Vagina (tissue), 2 donors: ENCODE data around the gene CGB7. TPM values are rescaled to one million over a fixed set of nuclear protein-coding genes. Genes with fewer than 3 reads are reported as not detected.

Experiments
- DNase-seq, 2 donors: peaks; one replicate each; pipeline ENCODE4 v3.0.0-alpha.2; 2017; ENCODE audit errors: extremely low spot score in 2 of 2
- H3K27ac ChIP-seq: fragments of 200-600 bp; sonication (generic); one replicate; pipeline ENCODE4 v1.5.1; 2019
- H3K27me3 ChIP-seq: fragments of 200-600 bp; sonication (generic); one replicate; pipeline ENCODE4 v1.5.1; 2019
- H3K36me3 ChIP-seq, 2 donors: fragments of 200-600 bp; sonication (generic); one replicate each; pipeline ENCODE4 v1.5.1; 2017 to 2019
- H3K4me1 ChIP-seq: fragments of 200-600 bp; sonication (generic); one replicate; pipeline ENCODE4 v1.5.1; 2019
- H3K4me3 ChIP-seq, 2 donors: fragments of 200-600 bp; sonication (generic); 1 replicate in 1 of 2; 2 replicates in 1 of 2; pipeline ENCODE4 v1.5.1; 2016 to 2019
- H3K9me3 ChIP-seq: fragments of 200-600 bp; sonication (generic); one replicate; pipeline ENCODE4 v1.5.1; 2019
- POLR2A ChIP-seq, 2 donors: fragments of 450-650 bp; IDR thresholded peaks; one replicate each; pipeline ENCODE4 v1.6.1; 2017; ENCODE audit warnings: antibody characterized with exemption in 2 of 2, mild to moderate bottlenecking in 2 of 2, moderate library complexity in 2 of 2
- POLR2AphosphoS5 ChIP-seq, 2 donors: sonication (generic); formaldehyde crosslinking; IDR thresholded peaks; one replicate each; pipeline ENCODE4 v1.9.0; 2017; ENCODE audit warnings: antibody characterized with exemption in 2 of 2, mild to moderate bottlenecking in 2 of 2, low read depth in 1 of 2; ENCODE audit not compliant: insufficient read depth in 1 of 2
- intact Hi-C: fragments of 100-400 bp; cut with DNase I; formaldehyde crosslinking; loops from one replicate; pipeline ENCODE4 v1.15.1; 2023
- total RNA-seq: library from RNA; depleted of rRNA; stranded (reverse); fragments of >200 nt; gene quantifications from one replicate; pipeline ENCODE4 v1.2.3, GENCODE V29; 2016
- TF ChIP-seq, protein P1 (sequence below), 3 experiments: fragments of 450-650 bp in 2 of 3; fragments of 200-600 bp in 1 of 3; sonication (generic) in 1 of 3; IDR thresholded peaks; one replicate each; pipeline ENCODE4 v1.5.1; 2017 to 2019; ENCODE audit warnings: antibody characterized with exemption in 3 of 3, mild to moderate bottlenecking in 2 of 3, moderate library complexity in 2 of 3

CGB7 gene
- total RNA-seq, 1 donor from 2014 or later = 0.98 TPM

DNA sequence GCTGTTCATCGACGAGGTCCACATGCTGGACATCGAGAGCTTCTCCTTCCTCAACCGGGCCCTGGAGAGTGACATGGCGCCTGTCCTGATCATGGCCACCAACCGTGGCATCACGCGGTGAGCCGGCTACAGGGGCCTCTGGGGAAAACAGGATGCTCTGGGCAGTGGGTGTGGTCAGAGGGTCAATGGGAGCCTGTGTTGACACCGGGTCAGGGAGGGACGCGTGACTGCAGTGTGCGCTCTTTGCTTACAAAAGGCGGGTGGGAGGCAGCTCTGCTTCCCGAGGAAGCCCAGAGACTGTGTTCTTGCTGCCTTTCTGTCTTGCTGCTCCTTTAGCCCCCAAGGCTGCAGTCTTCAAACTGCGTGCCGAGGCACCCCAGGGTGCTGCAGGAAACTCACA, 46.4 kb downstream of the CGB7 start:
- no peaks in the 10 kb centered on the region for H3K27me3 ChIP-seq
- H3K36me3 ChIP-seq = peaks cover 0 to 63% of the 10 kb centered on the region in 2 donors
- no peak for DNase-seq
- H3K4me3 ChIP-seq = no peak overlapping the region
- no peak for TF ChIP-seq POLR2AphosphoS5 (IDR thresholded peaks at IDR 0.05; ENCODE audit: insufficient read depth in 1 of 2, low read depth in 1 of 2)
- TF ChIP-seq, protein P1, sequence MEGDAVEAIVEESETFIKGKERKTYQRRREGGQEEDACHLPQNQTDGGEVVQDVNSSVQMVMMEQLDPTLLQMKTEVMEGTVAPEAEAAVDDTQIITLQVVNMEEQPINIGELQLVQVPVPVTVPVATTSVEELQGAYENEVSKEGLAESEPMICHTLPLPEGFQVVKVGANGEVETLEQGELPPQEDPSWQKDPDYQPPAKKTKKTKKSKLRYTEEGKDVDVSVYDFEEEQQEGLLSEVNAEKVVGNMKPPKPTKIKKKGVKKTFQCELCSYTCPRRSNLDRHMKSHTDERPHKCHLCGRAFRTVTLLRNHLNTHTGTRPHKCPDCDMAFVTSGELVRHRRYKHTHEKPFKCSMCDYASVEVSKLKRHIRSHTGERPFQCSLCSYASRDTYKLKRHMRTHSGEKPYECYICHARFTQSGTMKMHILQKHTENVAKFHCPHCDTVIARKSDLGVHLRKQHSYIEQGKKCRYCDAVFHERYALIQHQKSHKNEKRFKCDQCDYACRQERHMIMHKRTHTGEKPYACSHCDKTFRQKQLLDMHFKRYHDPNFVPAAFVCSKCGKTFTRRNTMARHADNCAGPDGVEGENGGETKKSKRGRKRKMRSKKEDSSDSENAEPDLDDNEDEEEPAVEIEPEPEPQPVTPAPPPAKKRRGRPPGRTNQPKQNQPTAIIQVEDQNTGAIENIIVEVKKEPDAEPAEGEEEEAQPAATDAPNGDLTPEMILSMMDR (IDR thresholded peaks at IDR 0.05) = no peak
- no peak for TF ChIP-seq POLR2A (IDR thresholded peaks at IDR 0.05)
- H3K9me3 ChIP-seq = no peaks in the 10 kb centered on the region
- H3K4me1 ChIP-seq = no peaks in the 10 kb centered on the region
- intact Hi-C loops = no loop called here
- no peak overlapping the region for H3K27ac ChIP-seq

DNA sequence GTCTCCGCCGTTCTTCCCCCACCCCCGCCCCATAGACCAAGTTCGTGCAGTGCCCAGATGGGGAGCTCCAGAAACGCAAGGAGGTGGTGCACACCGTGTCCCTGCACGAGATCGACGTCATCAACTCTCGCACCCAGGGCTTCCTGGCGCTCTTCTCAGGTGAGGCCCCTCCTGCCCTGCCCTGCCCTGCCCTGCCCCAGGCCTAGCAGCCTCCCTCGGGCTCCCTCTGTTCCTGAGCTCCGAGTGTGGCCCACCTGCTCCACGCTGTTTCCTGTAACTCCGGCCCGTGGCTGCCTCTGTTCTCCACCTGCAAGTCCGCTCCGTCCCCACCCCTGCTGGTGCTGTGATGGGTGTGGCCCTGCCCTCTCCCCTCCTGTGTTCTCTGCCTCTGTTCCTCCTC, 47.1 kb downstream of the CGB7 start:
- no peaks in the 10 kb centered on the region for H3K27me3 ChIP-seq
- no peak for DNase-seq
- no peak overlapping the region for H3K4me3 ChIP-seq
- intact Hi-C loops = no loop called here
- H3K4me1 ChIP-seq = no peaks in the 10 kb centered on the region
- peaks cover 0 to 68% of the 10 kb centered on the region in 2 donors for H3K36me3 ChIP-seq
- no peak for TF ChIP-seq POLR2AphosphoS5 (IDR thresholded peaks at IDR 0.05; ENCODE audit: insufficient read depth in 1 of 2, low read depth in 1 of 2)
- TF ChIP-seq, protein P1 (IDR thresholded peaks at IDR 0.05) = no peak
- no peaks in the 10 kb centered on the region for H3K9me3 ChIP-seq
- H3K27ac ChIP-seq = no peak overlapping the region

DNA sequence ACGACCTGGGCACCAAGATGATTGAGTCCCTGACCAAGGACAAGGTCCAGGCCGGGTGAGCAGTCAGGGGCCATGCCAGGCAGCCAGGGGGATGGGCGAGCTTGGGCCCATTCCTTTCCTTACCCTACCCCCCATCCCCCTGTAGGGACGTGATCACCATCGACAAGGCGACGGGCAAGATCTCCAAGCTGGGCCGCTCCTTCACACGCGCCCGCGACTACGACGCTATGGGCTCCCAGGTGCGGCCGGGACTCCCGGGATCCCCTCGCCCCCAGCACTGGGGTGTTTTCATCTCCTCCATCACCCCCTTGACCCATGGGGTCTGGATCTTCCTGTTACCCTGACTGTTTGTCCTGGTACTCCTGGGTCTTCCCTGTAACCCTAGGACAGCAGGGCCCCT, 47.7 kb downstream of the CGB7 start:
- H3K36me3 ChIP-seq = peaks cover 0 to 68% of the 10 kb centered on the region in 2 donors

DNA sequence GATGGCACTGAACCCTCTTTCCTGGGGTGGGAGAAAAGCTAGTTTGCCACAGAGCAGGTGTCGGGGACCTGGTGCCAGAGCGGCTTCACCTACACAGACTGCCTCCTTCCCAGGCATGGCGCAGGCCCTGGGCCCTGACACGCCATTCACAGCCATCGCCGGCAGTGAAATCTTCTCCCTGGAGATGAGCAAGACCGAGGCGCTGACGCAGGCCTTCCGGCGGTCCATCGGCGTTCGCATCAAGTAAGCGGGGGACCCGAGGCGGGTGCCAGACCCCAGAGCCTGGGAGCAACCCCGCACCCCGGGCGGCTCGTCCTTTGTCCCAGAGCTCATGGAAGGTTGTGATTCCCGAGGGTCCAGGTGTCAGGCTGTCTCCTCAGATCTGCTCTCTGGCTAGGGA, 50.6 kb downstream of the CGB7 start:
- H3K4me1 ChIP-seq = no peaks in the 10 kb centered on the region
- no peak for TF ChIP-seq POLR2A (IDR thresholded peaks at IDR 0.05)
- no peak for TF ChIP-seq POLR2AphosphoS5 (IDR thresholded peaks at IDR 0.05; ENCODE audit: insufficient read depth in 1 of 2, low read depth in 1 of 2)
- TF ChIP-seq, protein P1 (IDR thresholded peaks at IDR 0.05) = no peak
- H3K27me3 ChIP-seq = no peaks in the 10 kb centered on the region
- intact Hi-C loops = no loop called here
- H3K27ac ChIP-seq = no peak overlapping the region
- H3K9me3 ChIP-seq = no peaks in the 10 kb centered on the region
- H3K4me3 ChIP-seq = no peak overlapping the region
- no peak for DNase-seq
- H3K36me3 ChIP-seq = peaks cover 6 to 77% of the 10 kb centered on the region in 2 donors

More for the DNA sequence above, 47.7 kb downstream of the CGB7 start:
- no peak for DNase-seq
- no peak overlapping the region for H3K4me3 ChIP-seq
- H3K27ac ChIP-seq = no peak overlapping the region
- TF ChIP-seq POLR2A (IDR thresholded peaks at IDR 0.05) = no peak
- TF ChIP-seq, protein P1 (IDR thresholded peaks at IDR 0.05) = no peak
- no peak for TF ChIP-seq POLR2AphosphoS5 (IDR thresholded peaks at IDR 0.05; ENCODE audit: insufficient read depth in 1 of 2, low read depth in 1 of 2)
- H3K27me3 ChIP-seq = no peaks in the 10 kb centered on the region
- no peaks in the 10 kb centered on the region for H3K4me1 ChIP-seq
- no peaks in the 10 kb centered on the region for H3K9me3 ChIP-seq
- intact Hi-C loops = no loop called here

DNA sequence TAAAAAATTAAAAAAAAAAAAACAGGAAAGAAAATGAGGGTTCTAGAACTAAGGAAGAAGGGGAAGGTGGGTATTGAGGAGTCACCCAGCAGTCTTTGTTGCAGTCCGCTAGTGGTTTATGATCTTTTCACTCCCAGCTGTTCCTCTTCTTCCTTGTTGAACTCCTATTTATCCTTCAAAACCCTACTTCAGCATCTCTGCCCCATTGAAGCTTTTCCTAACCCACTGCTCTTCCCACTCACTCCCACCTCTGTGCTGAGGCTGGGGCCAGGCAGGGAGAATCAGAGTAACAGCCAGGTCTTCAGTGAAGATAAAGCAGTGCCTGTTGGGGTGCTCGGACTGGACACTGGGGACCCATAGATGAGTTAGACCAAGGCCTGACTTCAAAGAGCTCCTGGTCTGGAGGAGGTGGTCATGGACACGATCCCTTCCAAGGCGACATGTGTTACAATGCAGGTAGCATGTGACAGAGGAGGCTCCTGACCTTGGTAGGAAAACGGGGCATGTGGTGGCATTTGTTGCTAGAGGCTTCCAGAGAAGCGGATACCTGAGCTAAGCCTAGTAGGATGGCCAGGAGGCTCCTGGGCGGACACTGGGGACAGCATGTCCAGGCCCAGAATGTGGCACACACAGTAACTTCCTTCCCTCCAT, 52.5 kb downstream of the CGB7 start:
- H3K4me3 ChIP-seq = no peak overlapping the region
- H3K27ac ChIP-seq = no peak overlapping the region
- H3K9me3 ChIP-seq = no peaks in the 10 kb centered on the region
- H3K27me3 ChIP-seq = no peaks in the 10 kb centered on the region
- TF ChIP-seq POLR2A (IDR thresholded peaks at IDR 0.05) = no peak
- TF ChIP-seq POLR2AphosphoS5 (IDR thresholded peaks at IDR 0.05; ENCODE audit: insufficient read depth in 1 of 2, low read depth in 1 of 2) = no peak
- TF ChIP-seq, protein P1 (IDR thresholded peaks at IDR 0.05) = no peak
- no peak for DNase-seq
- H3K4me1 ChIP-seq = no peaks in the 10 kb centered on the region
- peaks cover 6 to 64% of the 10 kb centered on the region in 2 donors for H3K36me3 ChIP-seq
- intact Hi-C loops = no loop called here
